Measurements from ENCODE around the gene ARTN.

DNA sequence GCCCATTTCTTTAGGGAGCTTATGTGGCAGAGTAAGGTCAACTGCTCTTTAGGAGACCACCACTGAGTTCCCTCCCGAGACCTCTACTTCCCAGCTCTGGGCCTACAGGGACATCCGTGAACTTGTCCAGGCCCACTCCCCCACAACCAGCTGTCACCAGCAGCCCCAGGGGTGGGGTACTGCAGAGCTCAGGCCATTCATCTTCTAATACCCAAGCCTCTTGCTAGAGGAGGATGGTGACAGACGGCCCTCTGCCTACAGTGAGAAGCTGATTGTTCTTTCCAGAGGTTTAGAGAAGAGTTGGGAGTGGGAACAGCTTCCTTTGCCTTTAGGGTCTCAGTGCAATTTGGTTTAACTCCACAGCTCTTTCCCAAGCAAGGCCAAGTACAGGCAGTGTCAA, 33.2 kb upstream of the ARTN start:
- TF ChIP-seq CTCF (conservative IDR thresholded peaks at IDR 0.05) (no peak), ZFX (IDR thresholded peaks at IDR 0.05) (no peak)
